A549 (cell line): ENCODE measurements around the gene MLKL. TPM values are rescaled to one million over a fixed set of nuclear protein-coding genes. Genes with fewer than 3 reads are reported as not detected.

Source experiments
- ATAC-seq, 2 experiments: fragments of 200-7000 bp in 1 of 2; fragments of >200 bp in 1 of 2; cut with Nextera tagmentation in 1 of 2; cut with Tn5 transposase in 1 of 2; 3 replicates each; pipeline versions ENCODE4 v1.8.0 to v1.9.1; 2018 to 2020; ENCODE audit warnings: mild to moderate bottlenecking in 1 of 2, moderate library complexity in 1 of 2
- CTCF ChIA-PET: fragments of 300-600 bp; sonication (Branson Sonifier 250); formaldehyde crosslinking; extraction: SDS; loops from one replicate; lab custom pipeline; 2021; ENCODE audit warnings: antibody characterized with exemption, inconsistent platforms; lab: Yijun Ruan, JAX
- POLR2A ChIA-PET: fragments of 350-600 bp; formaldehyde crosslinking; extraction: SDS; loops from one replicate; lab custom pipeline; 2021; ENCODE audit warnings: antibody characterized with exemption, inconsistent platforms; lab: Yijun Ruan, JAX
- DNase-seq, 2 experiments: peaks; one replicate each; pipeline versions ENCODE4 v3.0.0 to v3.0.0-alpha.2; 2011 to 2016; ENCODE audit warnings: low read depth in 1 of 2, low spot score in 1 of 2
- FAIRE-seq: peaks from 2 replicates; lab custom pipeline; 2011; peaks lifted over from hg19 to GRCh38; lab: Jason Lieb, UNC
- H3K27ac ChIP-seq, 2 experiments: fragments of >200 bp; sonication (Bioruptor Twin); formaldehyde crosslinking; 3 replicates each; pipeline ENCODE4 v1.5.1; 2016 to 2017
- H3K4me1 ChIP-seq: fragments of >200 bp; sonication (Bioruptor Twin); formaldehyde crosslinking; 3 replicates; pipeline ENCODE4 v1.6.1; 2016
- H3K4me2 ChIP-seq: fragments of >200 bp; sonication (Bioruptor Twin); formaldehyde crosslinking; 3 replicates; pipeline ENCODE4 v1.6.1; 2016
- H3K4me3 ChIP-seq: fragments of >200 bp; sonication (Bioruptor Twin); formaldehyde crosslinking; 3 replicates; pipeline ENCODE4 v1.5.1; 2016
- H3K9me3 ChIP-seq: fragments of >200 bp; sonication (Bioruptor Twin); formaldehyde crosslinking; 3 replicates; pipeline ENCODE4 v1.6.1; 2016
- BHLHE40 ChIP-seq: IDR thresholded peaks from 2 replicates; pipeline ENCODE4 v1.6.1; 2012; ENCODE audit warnings: low read depth, low read length, inconsistent platforms
- CBX2 ChIP-seq: fragments of 200-600 bp; sonication (generic); IDR thresholded peaks from 2 replicates; pipeline ENCODE4 v1.6.1; 2016; ENCODE audit warnings: low read depth, mild to moderate bottlenecking, borderline replicate concordance
- CEBPB ChIP-seq, 2 experiments: fragments of >200 bp in 1 of 2; sonication (Bioruptor Twin) in 1 of 2; formaldehyde crosslinking in 1 of 2; IDR thresholded peaks; 2 replicates each; pipeline ENCODE4 v1.6.1; 2012 to 2016
- CHD2 ChIP-seq: fragments of 150-350 bp; IDR thresholded peaks from 2 replicates; pipeline ENCODE4 v1.6.1; 2014; ENCODE audit warnings: low read length; ENCODE audit not compliant: partially characterized antibody
- EHMT2 ChIP-seq: fragments of 200-600 bp; sonication (generic); IDR thresholded peaks from 2 replicates; pipeline ENCODE4 v1.6.1; 2016; ENCODE audit warnings: antibody characterized with exemption, low read depth, mild to moderate bottlenecking, moderate library complexity
- ELK1 ChIP-seq: fragments of 150-350 bp; IDR thresholded peaks from 2 replicates; pipeline ENCODE4 v1.6.1; 2014; ENCODE audit warnings: low read depth, mild to moderate bottlenecking, low read length
- FOSB ChIP-seq: fragments of 250-450 bp; sonication (Bioruptor Pico); IDR thresholded peaks from 2 replicates; pipeline ENCODE4 v1.5.0; 2020; ENCODE audit warnings: mild to moderate bottlenecking, moderate library complexity
- FOXS1 ChIP-seq: fragments of 250-450 bp; sonication (Bioruptor Pico); IDR thresholded peaks from 2 replicates; pipeline ENCODE4 v1.5.0; 2020; ENCODE audit warnings: mild to moderate bottlenecking, moderate library complexity
- GATA3 ChIP-seq: IDR thresholded peaks from 2 replicates; pipeline ENCODE4 v1.6.1; 2012; ENCODE audit warnings: borderline replicate concordance
- HMGXB4 ChIP-seq: fragments of 250-450 bp; sonication (Bioruptor Pico); IDR thresholded peaks from 2 replicates; pipeline ENCODE4 v1.5.0; 2021; ENCODE audit warnings: mild to moderate bottlenecking, moderate library complexity, borderline replicate concordance
- HOXA7 ChIP-seq: fragments of 250-450 bp; sonication (Bioruptor Pico); IDR thresholded peaks from 2 replicates; pipeline ENCODE4 v1.5.0; 2020; ENCODE audit warnings: mild to moderate bottlenecking, moderate library complexity
- HOXB5 ChIP-seq: fragments of 250-450 bp; sonication (Bioruptor Pico); IDR thresholded peaks from 2 replicates; pipeline ENCODE4 v1.5.0; 2020; ENCODE audit warnings: mild to moderate bottlenecking, moderate library complexity
- MAZ ChIP-seq: fragments of 150-350 bp; IDR thresholded peaks from 2 replicates; pipeline ENCODE4 v1.6.1; 2014; ENCODE audit warnings: antibody characterized with exemption, low read depth, low read length, borderline replicate concordance
- NFE2L2 ChIP-seq: fragments of 150-350 bp; conservative IDR thresholded peaks from 2 replicates; pipeline ENCODE4 v1.6.1; 2014; ENCODE audit warnings: low read length
- NR3C1 ChIP-seq: fragments of >200 bp; sonication (Bioruptor Twin); formaldehyde crosslinking; IDR thresholded peaks from 3 replicates; pipeline ENCODE4 v1.6.1; 2017
- PHF8 ChIP-seq: fragments of 200-600 bp; sonication (generic); IDR thresholded peaks from 2 replicates; pipeline ENCODE4 v1.6.1; 2016; ENCODE audit warnings: low read depth, mild to moderate bottlenecking, antibody characterized with exemption, moderate library complexity, borderline replicate concordance
- POLR2AphosphoS2 ChIP-seq: conservative IDR thresholded peaks from 2 replicates; pipeline ENCODE4 v1.6.1; 2012; ENCODE audit warnings: low read length, improper control_type of control experiment, inconsistent platforms
- RAD21 ChIP-seq, 2 experiments: fragments of >200 bp in 1 of 2; sonication (Bioruptor Twin) in 1 of 2; formaldehyde crosslinking in 1 of 2; IDR thresholded peaks in 1 of 2; conservative IDR thresholded peaks in 1 of 2; 2 replicates in 1 of 2; 3 replicates in 1 of 2; pipeline ENCODE4 v1.6.1; 2012 to 2018; ENCODE audit warnings: inconsistent platforms in 1 of 2
- RARB ChIP-seq: fragments of 250-450 bp; sonication (Bioruptor Pico); IDR thresholded peaks from 2 replicates; pipeline ENCODE4 v1.8.0; 2021; ENCODE audit warnings: mild to moderate bottlenecking, moderate library complexity
- RCOR1 ChIP-seq: fragments of 150-350 bp; IDR thresholded peaks from 2 replicates; pipeline ENCODE4 v1.6.1; 2014; ENCODE audit warnings: antibody characterized with exemption, low read length, low read depth
- RFX5 ChIP-seq: fragments of 450-650 bp; IDR thresholded peaks from 2 replicates; pipeline ENCODE4 v1.7.1; 2014; ENCODE audit warnings: antibody characterized with exemption, mild to moderate bottlenecking, moderate library complexity
- SMC3 ChIP-seq: fragments of >200 bp; sonication (Bioruptor Twin); formaldehyde crosslinking; IDR thresholded peaks from 3 replicates; pipeline ENCODE4 v1.6.1; 2018; ENCODE audit warnings: inconsistent platforms
- TFCP2L1 ChIP-seq: fragments of 250-450 bp; sonication (Bioruptor Pico); IDR thresholded peaks from 2 replicates; pipeline ENCODE4 v1.5.0; 2021; ENCODE audit warnings: mild to moderate bottlenecking
- ZC3H11A ChIP-seq: fragments of 450-650 bp; IDR thresholded peaks from 2 replicates; pipeline ENCODE4 v1.6.1; 2014; ENCODE audit warnings: antibody characterized with exemption, mild to moderate bottlenecking
- ZFP36 ChIP-seq: fragments of 450-650 bp; IDR thresholded peaks from 2 replicates; pipeline ENCODE4 v1.6.1; 2014; ENCODE audit warnings: borderline replicate concordance; ENCODE audit not compliant: partially characterized antibody
- ZSCAN20 ChIP-seq: fragments of 250-450 bp; sonication (Bioruptor Pico); IDR thresholded peaks from 2 replicates; pipeline ENCODE4 v1.8.0; 2022; ENCODE audit warnings: mild to moderate bottlenecking, moderate library complexity
- WGBS: methylation state at CpG from one replicate; pipeline ENCODE4 v1.1.6; 2017; ENCODE audit errors: missing lambda C conversion rate; 5-methylcytosine and 5-hydroxymethylcytosine counted together
- polyA plus RNA-seq, 4 experiments: library from polyadenylated mRNA; depleted of rRNA in 3 of 4; stranded (reverse); fragments of >200 nt; fragmentation: RNase III in 1 of 4; extraction: RNeasy Plus Mini Kit Qiagen cat#74134 plus additional on column Dnase treatment in 1 of 4; gene quantifications; 2 replicates in 3 of 4; 3 replicates in 1 of 4; pipeline ENCODE4 v1.2.3, GENCODE V29; 2011 to 2017

MLKL gene
- polyA plus RNA-seq, 2 of the 4 experiments (the other 2 are of a cell fraction) = 12.6 to 17.9 TPM

GRCh38 chr16:74718140-74718539 lies 17.5 kb upstream of the MLKL start:
- no peak for FAIRE-seq
- ATAC-seq = no peak; a peak in 1 of 6 replicates
- POLR2A ChIA-PET = no interaction called here
- no peaks in the 10 kb centered on the region for H3K9me3 ChIP-seq
- CTCF ChIA-PET = interaction anchor here (1.2 to 3.8 kb wide), 7 partner anchors 8 to 144 kb away, joined by 3 to 25 read pairs (median 4); partner anchors contain the start of gene FA2H
- 92% methylated on average over 13 of the region's 13 CpGs for WGBS
- H3K4me2 ChIP-seq = no peak overlapping the region
- H3K27ac ChIP-seq = no peak overlapping the region
- no peak for DNase-seq
- H3K4me3 ChIP-seq = no peak overlapping the region
- TF ChIP-seq NFE2L2 (no peak), PHF8 (no peak), HMGXB4 (CRISPR knock-in tag) (no peak), GATA3 (no peak), TFCP2L1 (CRISPR knock-in tag) (no peak), ZFP36 (no peak), EHMT2 (no peak), RARB (no peak)
- no peaks in the 10 kb centered on the region for H3K4me1 ChIP-seq

- Histone ChIP-seq H3K4me3 (no peak overlapping the region), H3K4me2 (no peak overlapping the region), H3K9me3 (no peaks in the 10 kb centered on the region), H3K4me1 (no peaks in the 10 kb centered on the region), H3K27ac (no peak overlapping the region)
- no peak for ATAC-seq
- TF ChIP-seq PHF8 = no peak
- no peak for TF ChIP-seq SMC3
- TF ChIP-seq ZSCAN20 (CRISPR knock-in tag) = no peak
- TF ChIP-seq CBX2 = no peak
- TF ChIP-seq ELK1 = no peak
- TF ChIP-seq POLR2AphosphoS2 = no peak
- TF ChIP-seq BHLHE40 = no peak
- no peak for TF ChIP-seq RAD21 (conservative IDR thresholded peaks at IDR 0.05 in 1 of 2, IDR thresholded peaks at IDR 0.05 in 1 of 2)
- TF ChIP-seq HMGXB4 (CRISPR knock-in tag) = no peak
- no peak for TF ChIP-seq NR3C1
- no peak for TF ChIP-seq HOXA7 (CRISPR knock-in tag)
- TF ChIP-seq RFX5 = no peak
- no peak for TF ChIP-seq CHD2
- TF ChIP-seq ZC3H11A = no peak
- TF ChIP-seq RCOR1 = no peak
- TF ChIP-seq FOSB (CRISPR knock-in tag) = no peak
- no peak for TF ChIP-seq CEBPB (IDR thresholded peaks at IDR 0.05)
- no peak for TF ChIP-seq MAZ
- no peak for TF ChIP-seq FOXS1 (CRISPR knock-in tag)
- TF ChIP-seq HOXB5 (CRISPR knock-in tag) = no peak
- no peak for FAIRE-seq
- no peak for DNase-seq
- CTCF ChIA-PET = interaction anchor here (1.2 to 3.8 kb wide), 5 partner anchors 9 to 145 kb away, joined by 3 to 25 read pairs (median 4); no protein-coding TSS in a partner anchor
- POLR2A ChIA-PET = no interaction called here
- WGBS = 75% methylated on average over 7 of the region's 7 CpGs
Observed at GRCh38 chr16:74717367-74717766, 16.7 kb upstream of the MLKL start.
